ENCODE data around the gene SEZ6.

- no peak for TF ChIP-seq CTCF (conservative IDR thresholded peaks at IDR 0.05 in 1 of 2, IDR thresholded peaks at IDR 0.05 in 1 of 2; ENCODE audit: low read depth in 1 of 2, low read length in 2 of 2)
- no peak for TF ChIP-seq EZH2 (IDR thresholded peaks at IDR 0.05; ENCODE audit: low read length, missing control alignments)
These were observed 92.9 kb downstream of the SEZ6 start for GRCh38 chr17:28912938-28913333.
